PC-3 (cell line): ENCODE measurements around the gene ADGRE1. TPM values are rescaled to one million over a fixed set of nuclear protein-coding genes. Genes with fewer than 3 reads are reported as not detected.

Experiments
- ATAC-seq: fragments of 200-7000 bp; cut with Tn5 transposase; 2 replicates; pipeline ENCODE4 v1.9.1; 2020; ENCODE audit warnings: mild to moderate bottlenecking, moderate library complexity
- BruUV-seq: library from RNA; stranded (reverse); fragments of 400-500 nt; replicated peaks from 2 replicates; lab custom pipeline; 2021; lab: Mats Ljungman, UMichigan
- CTCF ChIA-PET: fragments of 300-600 bp; sonication (Branson Sonifier 250); formaldehyde crosslinking; loops from one replicate; lab custom pipeline; 2022; ENCODE audit warnings: antibody characterized with exemption; lab: Charles Lee
- POLR2A ChIA-PET: fragments of 300-600 bp; sonication (Branson Sonifier 250); formaldehyde crosslinking; loops from one replicate; lab custom pipeline; 2022; ENCODE audit warnings: antibody characterized with exemption; ENCODE audit not compliant: unreplicated experiment; lab: Charles Lee
- DNase-seq: peaks from one replicate; pipeline ENCODE4 v3.0.0-alpha.2; 2015
- H2AFZ ChIP-seq: fragments of 300-600 bp; sonication (generic); 2 replicates; pipeline ENCODE4 v1.6.0; 2016; ENCODE audit warnings: antibody characterized with exemption, low read length
- H3F3A ChIP-seq: fragments of 300-600 bp; sonication (generic); one replicate; pipeline ENCODE4 v1.6.0; 2017; ENCODE audit warnings: antibody characterized with exemption, low read length, control low read depth, mild to moderate bottlenecking; ENCODE audit not compliant: unreplicated experiment
- H3K27ac ChIP-seq: fragments of 300-600 bp; sonication (generic); 2 replicates; pipeline ENCODE4 v1.5.1; 2016; ENCODE audit warnings: mild to moderate bottlenecking, low read length
- H3K27me3 ChIP-seq: fragments of 300-600 bp; sonication (generic); 2 replicates; pipeline ENCODE4 v1.6.1; 2016; ENCODE audit warnings: low read length, mixed read lengths
- H3K36me3 ChIP-seq: fragments of 300-600 bp; sonication (generic); 2 replicates; pipeline ENCODE4 v1.6.1; 2016; ENCODE audit warnings: low read depth, mixed run types, low read length, mixed read lengths
- H3K4me1 ChIP-seq: fragments of 300-600 bp; sonication (generic); 2 replicates; pipeline ENCODE4 v1.5.1; 2016; ENCODE audit warnings: low read length; ENCODE audit not compliant: insufficient read depth
- H3K4me2 ChIP-seq: fragments of 300-600 bp; sonication (generic); 2 replicates; pipeline ENCODE4 v1.6.0; 2016; ENCODE audit warnings: low read length
- H3K4me3 ChIP-seq: fragments of 300-600 bp; sonication (generic); 2 replicates; pipeline ENCODE4 v1.5.1; 2016; ENCODE audit warnings: mild to moderate bottlenecking, low read length, mixed read lengths
- H3K79me2 ChIP-seq: fragments of 300-600 bp; sonication (generic); 2 replicates; pipeline ENCODE4 v1.6.1; 2017; ENCODE audit warnings: low read length, mixed read lengths
- H3K9ac ChIP-seq: fragments of 300-600 bp; sonication (generic); 2 replicates; pipeline ENCODE4 v1.6.0; 2016; ENCODE audit warnings: mild to moderate bottlenecking, low read length
- H3K9me2 ChIP-seq: fragments of 300-600 bp; sonication (generic); replicated peaks from 2 replicates; pipeline ENCODE4 v1.6.1; 2016; ENCODE audit warnings: mixed run types, low read length, mixed read lengths
- H3K9me3 ChIP-seq: fragments of 300-600 bp; sonication (generic); 2 replicates; pipeline ENCODE4 v1.6.1; 2016; ENCODE audit warnings: low read length, mixed read lengths
- H4K20me1 ChIP-seq: fragments of 300-600 bp; sonication (generic); 2 replicates; pipeline ENCODE4 v1.6.1; 2016; ENCODE audit warnings: low read length, mixed read lengths
- CTCF ChIP-seq: fragments of 300-600 bp; sonication (generic); conservative IDR thresholded peaks from 2 replicates; pipeline ENCODE4 v1.5.1; 2017; ENCODE audit warnings: antibody characterized with exemption, low read depth, mild to moderate bottlenecking, low read length
- EZH2 ChIP-seq: fragments of 300-600 bp; sonication (generic); IDR thresholded peaks from one replicate; pipeline ENCODE4 v1.6.1; 2017; ENCODE audit warnings: antibody characterized with exemption, mild to moderate bottlenecking, low read length; ENCODE audit not compliant: unreplicated experiment
- EZH2phosphoT487 ChIP-seq: fragments of 300-600 bp; sonication (generic); IDR thresholded peaks from 2 replicates; pipeline ENCODE4 v1.6.1; 2018; ENCODE audit warnings: mild to moderate bottlenecking, antibody characterized with exemption, low read length, borderline replicate concordance
- intact Hi-C: fragments of 100-400 bp; cut with micrococcal nuclease; formaldehyde crosslinking; loops from 2 replicates; pipeline ENCODE4 v1.9.0; 2023
- total RNA-seq: library from RNA; depleted of rRNA; stranded (reverse); fragments of >200 nt; gene quantifications from 2 replicates; pipeline ENCODE4 v1.2.3, GENCODE V29; 2014

The ADGRE1 gene
- total RNA-seq, 1 experiment from 2014 or later: not detected

GRCh38 chr19:6971366-6971765, 84.0 kb downstream of the ADGRE1 start:
- no TSS peak for BruUV-seq
- Histone ChIP-seq H3K9me2 (no peaks in the 10 kb centered on the region), H3K9me3 (no peaks in the 10 kb centered on the region), H3F3A (no peaks in the 10 kb centered on the region), H3K27me3 (peaks cover 41% of the 10 kb centered on the region), H4K20me1 (no peaks in the 10 kb centered on the region), H3K4me3 (no peak overlapping the region), H3K4me1 (no peaks in the 10 kb centered on the region), H3K79me2 (no peaks in the 10 kb centered on the region), H3K4me2 (no peak overlapping the region), H3K9ac (no peak overlapping the region), H3K36me3 (no peaks in the 10 kb centered on the region), H2AFZ (no peak overlapping the region), H3K27ac (no peak overlapping the region)
- POLR2A ChIA-PET: no interaction called here
- CTCF ChIA-PET: no interaction called here
- DNase-seq (peak; percentile 66), ATAC-seq (peak; percentile 42)
- intact Hi-C loops: no loop called here
- TF ChIP-seq EZH2phosphoT487 (no peak), EZH2 (no peak), CTCF (no peak)

GRCh38 chr19:6976197-6976596, 88.8 kb downstream of the ADGRE1 start:
- Histone ChIP-seq H3K9me2 (no peaks in the 10 kb centered on the region), H3K27me3 (peaks cover 51% of the 10 kb centered on the region), H3K27ac (no peak overlapping the region), H3K36me3 (no peaks in the 10 kb centered on the region), H3K79me2 (no peaks in the 10 kb centered on the region), H2AFZ (no peak overlapping the region), H3K4me3 (no peak overlapping the region), H3K9me3 (peaks cover 16% of the 10 kb centered on the region; the same call in 1 of the 2 replicates), H3K4me1 (no peaks in the 10 kb centered on the region), H3F3A (no peaks in the 10 kb centered on the region), H3K9ac (no peak overlapping the region), H4K20me1 (no peaks in the 10 kb centered on the region), H3K4me2 (no peak overlapping the region)
- no peak for DNase-seq
- TF ChIP-seq CTCF (no peak), EZH2 (no peak), EZH2phosphoT487 (no peak)
- ChIA-PET POLR2A (no interaction called here), CTCF (no interaction called here)
- ATAC-seq: no peak
- intact Hi-C loops: no loop called here
- no TSS peak for BruUV-seq

DNA sequence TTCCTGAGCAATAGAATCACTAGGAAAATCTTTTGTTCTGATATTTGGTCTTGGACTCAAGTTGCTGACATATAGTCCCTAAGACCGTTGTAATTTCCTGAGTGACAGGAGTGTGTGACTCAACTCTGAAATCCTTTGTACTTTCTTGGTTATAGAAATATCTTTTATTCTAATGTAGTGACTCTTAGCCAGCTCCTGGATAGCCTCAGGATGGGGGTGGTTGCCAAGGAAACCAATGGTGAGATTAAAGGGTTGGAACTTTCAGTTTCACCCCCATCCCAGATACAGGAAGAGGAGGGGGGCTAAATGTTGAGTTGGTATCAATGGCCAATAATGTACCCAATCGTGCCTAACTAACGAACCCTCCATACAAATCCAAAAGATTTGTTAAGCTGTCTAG, 92.0 kb downstream of the ADGRE1 start:
- no TSS peak for BruUV-seq

More for the DNA sequence above, 92.0 kb downstream of the ADGRE1 start:
- Histone ChIP-seq H4K20me1 (no peaks in the 10 kb centered on the region), H3F3A (no peaks in the 10 kb centered on the region), H3K27me3 (peaks cover 57% of the 10 kb centered on the region), H2AFZ (no peak overlapping the region), H3K79me2 (no peaks in the 10 kb centered on the region), H3K27ac (no peak overlapping the region), H3K36me3 (no peaks in the 10 kb centered on the region), H3K4me1 (no peaks in the 10 kb centered on the region), H3K9ac (no peak overlapping the region), H3K4me2 (no peak overlapping the region), H3K4me3 (no peak overlapping the region), H3K9me3 (peaks cover 25% of the 10 kb centered on the region), H3K9me2 (no peaks in the 10 kb centered on the region)
- ChIA-PET CTCF (no interaction called here), POLR2A (no interaction called here)
- TF ChIP-seq EZH2phosphoT487: no peak
- TF ChIP-seq CTCF: no peak
- no peak for TF ChIP-seq EZH2
- ATAC-seq: no peak
- DNase-seq: no peak
- intact Hi-C loops: no loop called here
